ENCODE results near the gene SLC6A12.

Gene SLC6A12

GRCh38 chr12:203462-204260, 10.3 kb downstream of the SLC6A12 start:
- TF ChIP-seq POLR2A (IDR thresholded peaks at IDR 0.05; ENCODE audit: low read depth, low read length) (no peak), TAF1 (IDR thresholded peaks at IDR 0.05; ENCODE audit: borderline replicate concordance, low read depth, low read length) (no peak), POLR2AphosphoS5 (IDR thresholded peaks at IDR 0.05; ENCODE audit: low read depth, low read length) (no peak)
- DNase-seq (ENCODE audit: insufficient read length), result no peak
- FAIRE-seq, result no peak

- TF ChIP-seq TAF1 (IDR thresholded peaks at IDR 0.05; ENCODE audit: borderline replicate concordance, low read depth, low read length) (no peak), POLR2AphosphoS5 (IDR thresholded peaks at IDR 0.05; ENCODE audit: low read depth, low read length) (no peak), POLR2A (IDR thresholded peaks at IDR 0.05; ENCODE audit: low read depth, low read length) (no peak)
- FAIRE-seq, result no peak
- no peak for DNase-seq (ENCODE audit: insufficient read length)
These were observed 10.9 kb downstream of the SLC6A12 start for GRCh38 chr12:203074-203461.

GRCh38 chr12:202081-202731, 11.8 kb downstream of the SLC6A12 start:
- DNase-seq (ENCODE audit: insufficient read length), result no peak
- TF ChIP-seq POLR2A (IDR thresholded peaks at IDR 0.05; ENCODE audit: low read depth, low read length) (no peak), TAF1 (IDR thresholded peaks at IDR 0.05; ENCODE audit: borderline replicate concordance, low read depth, low read length) (no peak), POLR2AphosphoS5 (IDR thresholded peaks at IDR 0.05; ENCODE audit: low read depth, low read length) (no peak)
- no peak for FAIRE-seq

- TF ChIP-seq POLR2A (IDR thresholded peaks at IDR 0.05; ENCODE audit: low read depth, low read length) (no peak), POLR2AphosphoS5 (IDR thresholded peaks at IDR 0.05; ENCODE audit: low read depth, low read length) (no peak), TAF1 (IDR thresholded peaks at IDR 0.05; ENCODE audit: borderline replicate concordance, low read depth, low read length) (no peak)
- FAIRE-seq (no peak), DNase-seq (ENCODE audit: insufficient read length) (no peak)
These were observed 12.6 kb downstream of the SLC6A12 start for GRCh38 chr12:201361-201760.

GRCh38 chr12:198705-199104, 15.3 kb downstream of the SLC6A12 start:
- DNase-seq (ENCODE audit: insufficient read length) (no peak), FAIRE-seq (no peak)
- TF ChIP-seq TAF1 (IDR thresholded peaks at IDR 0.05; ENCODE audit: borderline replicate concordance, low read depth, low read length) (no peak), POLR2AphosphoS5 (IDR thresholded peaks at IDR 0.05; ENCODE audit: low read depth, low read length) (no peak), POLR2A (IDR thresholded peaks at IDR 0.05; ENCODE audit: low read depth, low read length) (no peak)

GRCh38 chr12:197911-198695, 15.9 kb downstream of the SLC6A12 start:
- TF ChIP-seq TAF1 (IDR thresholded peaks at IDR 0.05; ENCODE audit: borderline replicate concordance, low read depth, low read length), result no peak
- TF ChIP-seq POLR2AphosphoS5 (IDR thresholded peaks at IDR 0.05; ENCODE audit: low read depth, low read length), result no peak
- no peak for TF ChIP-seq POLR2A (IDR thresholded peaks at IDR 0.05; ENCODE audit: low read depth, low read length)
- FAIRE-seq (no peak), DNase-seq (ENCODE audit: insufficient read length) (no peak)

- DNase-seq (ENCODE audit: insufficient read length), result no peak
- TF ChIP-seq TAF1 (IDR thresholded peaks at IDR 0.05; ENCODE audit: borderline replicate concordance, low read depth, low read length) (no peak), POLR2A (IDR thresholded peaks at IDR 0.05; ENCODE audit: low read depth, low read length) (no peak), POLR2AphosphoS5 (IDR thresholded peaks at IDR 0.05; ENCODE audit: low read depth, low read length) (no peak)
- FAIRE-seq, result no peak
These were observed 16.6 kb downstream of the SLC6A12 start for GRCh38 chr12:197347-197746.

- DNase-seq (ENCODE audit: insufficient read length), result no peak
- no peak for FAIRE-seq
- no peak for TF ChIP-seq TAF1 (IDR thresholded peaks at IDR 0.05; ENCODE audit: borderline replicate concordance, low read depth, low read length)
- no peak for TF ChIP-seq POLR2AphosphoS5 (IDR thresholded peaks at IDR 0.05; ENCODE audit: low read depth, low read length)
- no peak for TF ChIP-seq POLR2A (IDR thresholded peaks at IDR 0.05; ENCODE audit: low read depth, low read length)
These were observed 17.5 kb downstream of the SLC6A12 start for GRCh38 chr12:196436-196835.

GRCh38 chr12:195951-196350, 18.0 kb downstream of the SLC6A12 start:
- no peak for DNase-seq (ENCODE audit: insufficient read length)
- FAIRE-seq, result no peak
- TF ChIP-seq TAF1 (IDR thresholded peaks at IDR 0.05; ENCODE audit: borderline replicate concordance, low read depth, low read length), result no peak
- TF ChIP-seq POLR2A (IDR thresholded peaks at IDR 0.05; ENCODE audit: low read depth, low read length), result no peak
- TF ChIP-seq POLR2AphosphoS5 (IDR thresholded peaks at IDR 0.05; ENCODE audit: low read depth, low read length), result no peak

GRCh38 chr12:195156-195555, 18.8 kb downstream of the SLC6A12 start:
- no peak for DNase-seq (ENCODE audit: insufficient read length)
- TF ChIP-seq POLR2AphosphoS5 (IDR thresholded peaks at IDR 0.05; ENCODE audit: low read depth, low read length) (no peak), POLR2A (IDR thresholded peaks at IDR 0.05; ENCODE audit: low read depth, low read length) (no peak), TAF1 (IDR thresholded peaks at IDR 0.05; ENCODE audit: borderline replicate concordance, low read depth, low read length) (no peak)
- no peak for FAIRE-seq

GRCh38 chr12:194276-194675, 19.7 kb downstream of the SLC6A12 start:
- FAIRE-seq (no peak), DNase-seq (ENCODE audit: insufficient read length) (no peak)
- no peak for TF ChIP-seq POLR2A (IDR thresholded peaks at IDR 0.05; ENCODE audit: low read depth, low read length)
- TF ChIP-seq TAF1 (IDR thresholded peaks at IDR 0.05; ENCODE audit: borderline replicate concordance, low read depth, low read length), result no peak
- TF ChIP-seq POLR2AphosphoS5 (IDR thresholded peaks at IDR 0.05; ENCODE audit: low read depth, low read length), result no peak

Data from GM12892 (cell line).